ENCODE results near the gene SH2B3.
A peak's percentile ranks its signal among the peaks of the same experiment; 100 is the strongest.
"Not testable (repeated sequence)": the region's sequence is repeated elsewhere in the genome, so short reads cannot be mapped to it uniquely, and the experiment has no call there.

Gene SH2B3

GRCh38 chr12:111384596-111384995, 21.1 kb upstream of the SH2B3 start:
- DNase-seq (ENCODE audit: extremely low spot score, insufficient read length, low read depth) = no peak
- FAIRE-seq = no peak

DNA sequence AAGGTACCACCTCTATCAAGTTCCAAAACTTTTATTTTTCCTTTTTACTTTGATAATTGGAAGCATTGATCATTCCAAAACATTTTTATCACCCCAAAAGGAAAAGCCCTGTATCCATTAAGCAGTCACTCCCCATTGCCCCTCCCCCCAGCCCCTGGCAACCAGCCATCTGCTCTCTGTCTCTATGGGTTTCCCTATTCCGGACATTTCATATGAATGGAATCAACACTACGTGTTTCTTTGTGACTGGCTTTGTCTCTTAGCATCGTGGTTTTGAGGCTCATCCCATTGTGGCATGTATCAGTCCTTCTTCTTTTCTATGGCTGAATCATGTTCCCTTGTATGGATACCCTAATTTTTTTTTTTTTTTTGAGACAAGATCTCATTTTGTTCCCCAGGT, 18.8 kb upstream of the SH2B3 start:
- FAIRE-seq = no peak
- no peak for DNase-seq (ENCODE audit: extremely low spot score, insufficient read length, low read depth)

DNA sequence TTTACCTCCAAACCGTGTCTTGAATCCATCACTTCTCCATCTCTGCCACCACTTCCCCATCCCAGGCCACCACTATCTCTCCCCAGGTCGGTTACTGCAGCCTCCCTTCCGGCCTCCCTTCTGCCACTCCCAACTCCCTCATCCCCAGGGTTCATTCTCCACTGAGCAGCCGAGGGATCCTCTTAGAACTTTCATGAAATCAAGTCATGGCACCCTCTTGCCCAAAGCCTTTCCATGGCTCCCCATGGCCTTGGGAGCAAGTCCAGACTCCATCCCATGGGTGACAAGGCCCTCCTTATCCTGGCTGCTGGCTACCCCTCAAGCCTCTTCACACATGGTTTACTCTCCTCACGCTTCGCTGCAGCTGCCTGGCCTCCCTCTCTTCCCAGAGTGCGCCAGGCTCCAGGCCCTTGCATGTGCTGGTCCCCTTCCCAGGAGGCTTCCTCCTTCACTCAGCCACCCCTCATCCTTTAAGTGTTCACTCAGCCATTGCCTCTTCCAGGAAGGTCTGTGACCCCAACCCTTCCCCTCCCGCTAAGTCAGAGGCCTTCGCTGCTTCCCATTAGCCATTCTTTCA, 17.9 kb upstream of the SH2B3 start:
- FAIRE-seq (no peak), DNase-seq (ENCODE audit: extremely low spot score, insufficient read length, low read depth) (no peak)

DNA sequence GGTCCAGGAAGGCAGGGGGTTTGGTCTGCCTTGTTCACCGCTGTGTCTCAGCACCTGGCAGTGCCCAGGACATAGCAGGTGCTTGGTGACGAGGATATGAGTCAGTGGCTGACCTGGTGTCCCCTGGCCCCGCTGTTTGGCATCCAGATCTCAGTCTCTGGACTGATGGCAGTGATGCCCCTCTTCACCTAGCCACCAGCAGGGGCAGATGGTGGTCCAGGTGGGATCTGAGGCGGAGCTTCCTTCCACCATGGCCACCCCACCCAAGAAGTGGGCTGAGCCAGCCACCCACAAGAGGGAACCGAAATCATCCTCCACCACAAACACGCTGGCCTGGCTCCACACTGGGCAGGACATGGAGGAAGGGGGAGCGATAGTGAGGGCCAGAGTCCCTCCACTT, 16.1 kb upstream of the SH2B3 start:
- no peak for DNase-seq (ENCODE audit: extremely low spot score, insufficient read length, low read depth)
- no peak for FAIRE-seq

- FAIRE-seq (no peak), DNase-seq (ENCODE audit: extremely low spot score, insufficient read length, low read depth) (no peak)
Measured at GRCh38 chr12:111390910-111391309, 14.8 kb upstream of the SH2B3 start.

GRCh38 chr12:111393700-111394300, 11.9 kb upstream of the SH2B3 start:
- no peak for FAIRE-seq
- no peak for DNase-seq (ENCODE audit: extremely low spot score, insufficient read length, low read depth)

- no peak for FAIRE-seq
- DNase-seq (ENCODE audit: extremely low spot score, insufficient read length, low read depth) = no peak
Measured at GRCh38 chr12:111394480-111394879, 11.2 kb upstream of the SH2B3 start.

DNA sequence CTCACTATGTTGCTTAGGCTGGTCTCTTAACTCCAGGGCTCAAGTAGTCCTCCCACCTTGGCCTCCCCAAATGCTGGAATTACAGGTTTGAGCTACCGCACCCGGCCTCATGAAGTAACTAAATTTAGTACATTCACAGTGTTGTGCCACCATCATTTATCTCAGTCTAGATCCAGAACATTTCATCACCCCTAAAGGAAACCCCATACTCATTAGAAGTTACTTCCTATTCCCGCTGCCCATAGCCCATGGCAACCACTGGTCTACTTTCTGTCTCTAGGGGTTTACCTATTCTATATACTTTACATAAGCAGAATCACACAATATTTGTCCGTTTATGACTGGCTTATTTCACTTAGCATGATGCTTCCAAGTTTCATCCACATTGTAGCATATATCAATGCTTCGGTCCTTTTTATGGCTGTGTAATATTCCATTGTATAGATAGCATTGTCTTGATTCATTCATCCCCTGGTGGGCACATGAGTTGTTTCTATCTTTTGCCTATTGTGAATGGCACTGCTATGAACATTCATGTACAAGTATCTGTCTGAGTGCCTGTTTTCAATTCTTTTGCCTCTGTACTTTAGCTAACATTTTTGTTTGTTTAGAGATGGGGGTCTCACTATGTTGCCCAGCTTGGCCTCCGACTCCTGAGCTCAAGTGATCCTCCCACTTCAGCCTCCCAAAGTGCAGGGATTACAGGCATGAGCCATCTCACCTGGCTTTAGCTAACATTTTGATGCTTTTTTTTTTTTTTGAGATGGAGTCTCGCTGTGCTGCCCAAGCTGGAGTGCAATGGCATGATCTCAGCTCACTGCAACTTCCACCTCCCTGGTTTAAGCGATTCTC, 10.2 kb upstream of the SH2B3 start:
- no peak for DNase-seq (ENCODE audit: extremely low spot score, insufficient read length, low read depth)

DNA sequence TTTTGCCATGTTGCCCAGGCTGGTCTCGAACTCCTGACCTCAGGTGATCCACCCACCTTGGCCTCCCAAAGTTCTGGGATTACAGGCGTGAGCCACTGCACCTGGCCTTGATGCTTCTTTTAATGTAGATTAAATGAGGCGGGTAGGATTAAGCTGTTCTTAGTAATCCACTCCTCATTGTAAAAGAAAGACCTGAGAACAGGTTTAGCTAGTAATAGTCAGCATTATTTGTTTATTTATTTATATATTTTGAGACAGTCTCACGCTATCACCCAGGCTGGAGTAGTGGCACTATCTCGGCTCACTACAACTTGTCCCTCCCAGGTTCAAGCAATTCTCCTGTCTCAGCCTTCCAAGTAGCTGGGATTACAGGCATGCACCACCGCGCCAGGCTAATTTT, 9.5 kb upstream of the SH2B3 start:
- not testable (repeated sequence) for FAIRE-seq; DNase-seq (ENCODE audit: extremely low spot score, insufficient read length, low read depth)

More for the DNA sequence above, 10.2 kb upstream of the SH2B3 start:
- FAIRE-seq = no peak

GRCh38 chr12:111396726-111397445, 8.8 kb upstream of the SH2B3 start:
- DNase-seq (ENCODE audit: extremely low spot score, insufficient read length, low read depth) (peak; percentile 76), FAIRE-seq (peak; percentile 80)

- no peak for FAIRE-seq
- DNase-seq (ENCODE audit: extremely low spot score, insufficient read length, low read depth) = no peak
Measured at GRCh38 chr12:111398530-111398929, 7.2 kb upstream of the SH2B3 start.

- DNase-seq (ENCODE audit: extremely low spot score, insufficient read length, low read depth); FAIRE-seq: not testable (repeated sequence)
Measured at GRCh38 chr12:111399741-111400404, 5.8 kb upstream of the SH2B3 start.

- FAIRE-seq (no peak), DNase-seq (ENCODE audit: extremely low spot score, insufficient read length, low read depth) (no peak)
Measured at GRCh38 chr12:111401167-111401605, 4.5 kb upstream of the SH2B3 start.

DNA sequence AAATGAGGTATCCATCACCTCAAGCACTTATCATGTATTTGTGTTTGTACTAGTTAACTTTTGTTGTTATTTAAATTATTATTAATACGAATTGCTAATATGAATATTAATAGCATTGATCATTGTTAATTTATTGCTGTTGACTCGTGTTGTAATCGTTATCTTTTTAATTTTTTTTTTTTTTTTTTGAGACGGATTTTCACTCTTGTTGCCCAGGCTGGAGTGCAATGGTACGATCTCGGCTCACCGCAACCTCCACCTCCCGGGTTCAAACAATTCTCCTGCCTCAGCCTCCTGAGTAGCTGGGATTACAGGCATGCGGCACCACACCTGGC, 3.3 kb upstream of the SH2B3 start:
- not testable (repeated sequence) for FAIRE-seq; DNase-seq (ENCODE audit: extremely low spot score, insufficient read length, low read depth)

DNA sequence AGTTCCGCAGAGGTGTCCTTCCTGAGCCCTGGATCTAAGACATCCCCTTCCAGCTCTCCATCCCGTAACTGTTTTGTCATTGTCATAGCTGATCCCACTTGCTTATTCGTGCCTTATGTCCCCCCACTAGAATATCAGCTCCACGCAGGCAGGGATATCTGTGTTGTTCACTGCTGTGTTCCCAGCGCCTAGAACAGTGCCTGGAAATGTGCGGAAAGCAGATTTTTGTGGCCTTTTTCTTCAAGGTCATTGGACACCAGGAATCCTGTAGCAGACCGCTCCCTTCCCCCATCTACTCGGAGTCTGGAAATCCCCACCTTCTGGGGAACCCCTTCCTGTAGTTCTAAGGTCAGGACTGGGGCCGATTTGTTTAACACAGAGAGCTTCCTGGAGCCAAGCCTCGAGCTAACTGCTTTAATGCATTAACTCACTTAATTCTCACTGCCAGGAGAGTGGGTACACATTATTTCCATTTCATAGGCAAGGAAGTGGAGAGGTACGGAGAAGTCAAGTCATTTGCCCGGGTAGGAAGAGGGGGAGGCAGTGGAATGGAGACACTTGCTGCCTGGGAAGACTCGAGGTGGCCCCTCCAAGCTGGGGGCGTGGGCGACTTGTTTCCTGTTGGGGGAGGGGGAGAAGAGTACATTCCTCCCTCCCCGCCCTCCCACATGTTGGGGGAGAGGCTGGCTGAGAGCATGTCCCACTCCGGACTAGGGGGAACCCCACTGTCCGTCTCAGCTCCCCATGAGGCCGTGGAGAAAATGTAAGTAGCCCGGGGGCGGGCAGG, 1.2 kb upstream of the SH2B3 start:
- no peak for DNase-seq (ENCODE audit: extremely low spot score, insufficient read length, low read depth)
- peak; percentile 66 for FAIRE-seq

GRCh38 chr12:111405149-111405858, 419 bp upstream of the SH2B3 start:
- DNase-seq (ENCODE audit: extremely low spot score, insufficient read length, low read depth) = peak; percentile 90
- FAIRE-seq = peak; percentile 95

DNA sequence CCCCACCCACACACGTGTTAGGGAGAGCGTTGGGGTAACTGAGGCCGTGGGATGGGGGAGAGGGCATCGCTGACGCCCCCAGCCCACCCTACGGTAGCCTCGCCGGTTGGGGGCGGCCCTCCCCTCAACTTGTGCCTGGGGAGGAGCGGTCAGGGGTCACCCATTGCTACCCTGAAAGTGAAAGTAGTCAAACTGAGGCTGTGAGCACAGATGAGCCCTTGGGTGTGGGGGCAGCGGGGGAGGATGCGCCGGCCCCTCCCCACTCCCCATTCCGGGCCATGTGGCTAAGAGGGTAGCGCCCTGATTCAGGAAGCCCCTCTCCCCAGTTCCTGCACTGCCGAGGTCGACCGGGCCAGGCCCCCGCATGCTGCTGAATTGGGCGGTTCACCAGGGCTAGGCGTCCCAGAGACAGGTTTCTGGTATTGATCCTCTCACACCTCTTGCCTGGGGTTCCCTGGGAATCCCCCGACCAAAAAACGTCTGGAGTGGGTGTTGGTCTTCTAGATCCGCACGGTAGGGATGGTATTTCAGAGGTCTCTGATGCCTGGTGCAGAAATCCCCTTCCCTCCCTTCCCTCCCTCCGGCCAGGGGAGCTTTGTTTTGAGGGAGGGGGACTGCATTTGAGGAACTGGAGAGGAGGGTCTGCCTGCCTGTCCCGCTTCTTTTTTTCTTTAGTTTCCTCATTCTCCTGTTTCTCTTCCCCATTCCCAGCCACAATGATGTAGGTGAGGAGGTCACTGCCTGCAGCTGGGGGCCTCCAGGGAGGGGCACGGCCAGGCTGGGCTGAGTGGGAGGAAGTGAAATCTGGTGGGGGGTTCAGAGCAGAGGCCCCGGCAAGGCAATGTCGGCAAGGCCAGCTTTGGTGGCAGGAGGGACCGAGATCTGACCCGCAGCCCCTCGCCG, 1.0 kb downstream of the SH2B3 start:
- FAIRE-seq = peak; percentile 59
- no peak for DNase-seq (ENCODE audit: extremely low spot score, insufficient read length, low read depth)
